Mesothelial cell of epicardium (in vitro differentiated cells): ENCODE measurements around the gene HDAC8. TPM values are rescaled to one million over a fixed set of nuclear protein-coding genes. Genes with fewer than 3 reads are reported as not detected.
"Not testable (repeated sequence)": the region's sequence is repeated elsewhere in the genome, so short reads cannot be mapped to it uniquely, and the experiment has no call there.

Experiments
- DNase-seq, 2 experiments: peaks; one replicate each; pipeline ENCODE4 v3.0.0; 2021; ENCODE audit warnings: low spot score in 2 of 2; ENCODE audit not compliant: unreplicated experiment in 2 of 2
- H3K27ac Mint-ChIP-seq: 2 replicates; pipeline ENCODE4 v1.8.0; 2021; ENCODE audit warnings: mixed read lengths
- H3K27me3 Mint-ChIP-seq: 2 replicates; pipeline ENCODE4 v1.8.0; 2021; ENCODE audit warnings: low read depth, mixed read lengths
- H3K36me3 Mint-ChIP-seq: 2 replicates; pipeline ENCODE4 v1.8.0; 2021; ENCODE audit warnings: mixed read lengths
- H3K4me1 Mint-ChIP-seq: 2 replicates; pipeline ENCODE4 v1.8.0; 2021; ENCODE audit warnings: mixed read lengths
- H3K4me3 Mint-ChIP-seq: 2 replicates; pipeline ENCODE4 v1.8.0; 2021; ENCODE audit warnings: mild to moderate bottlenecking, moderate library complexity, mixed read lengths
- H3K9me3 Mint-ChIP-seq: 2 replicates; pipeline ENCODE4 v1.8.0; 2021; ENCODE audit warnings: mixed read lengths
- CTCF ChIP-seq: fragments of 200-600 bp; sonication (generic); IDR thresholded peaks from one replicate; pipeline ENCODE4 v1.5.0; 2021; ENCODE audit warnings: antibody characterized with exemption; ENCODE audit not compliant: unreplicated experiment
- total RNA-seq: library from RNA; stranded (reverse); gene quantifications from 3 replicates; pipeline ENCODE4 v1.2.1, GENCODE V29; 2021

Gene HDAC8
- total RNA-seq, 1 donor from 2014 or later, result 50.0 TPM

- H3K9me3 Mint-ChIP-seq, result peaks cover 55% of the 10 kb centered on the region
- no peaks in the 10 kb centered on the region for H3K4me1 Mint-ChIP-seq
Observed at GRCh38 chrX:72436010-72436409, 136.6 kb downstream of the HDAC8 start.

GRCh38 chrX:72430405-72430968, 142.2 kb downstream of the HDAC8 start:
- Mint-ChIP-seq H3K4me3 (no peak overlapping the region), H3K4me1 (no peaks in the 10 kb centered on the region), H3K27me3 (no peaks in the 10 kb centered on the region), H3K36me3 (peaks cover 19% of the 10 kb centered on the region), H3K27ac (no peak overlapping the region), H3K9me3 (peaks cover 40% of the 10 kb centered on the region)
- no peak for DNase-seq
- no peak for TF ChIP-seq CTCF

More at GRCh38 chrX:72436010-72436409, 136.6 kb downstream of the HDAC8 start:
- Mint-ChIP-seq H3K36me3 (peaks cover 46% of the 10 kb centered on the region), H3K27me3 (no peaks in the 10 kb centered on the region), H3K4me3 (no peak overlapping the region), H3K27ac (no peak overlapping the region)
- TF ChIP-seq CTCF, result no peak
- no peak for DNase-seq

- Mint-ChIP-seq H3K27ac (no peak overlapping the region), H3K4me3 (no peak overlapping the region), H3K4me1 (no peaks in the 10 kb centered on the region), H3K27me3 (no peaks in the 10 kb centered on the region), H3K36me3 (peaks cover 59% of the 10 kb centered on the region), H3K9me3 (peaks cover 91% of the 10 kb centered on the region)
- TF ChIP-seq CTCF, result no peak
- DNase-seq, result no peak
Observed at GRCh38 chrX:72421797-72422196, 150.8 kb downstream of the HDAC8 start.

GRCh38 chrX:72409993-72410392, 162.7 kb downstream of the HDAC8 start:
- Mint-ChIP-seq H3K27me3 (no peaks in the 10 kb centered on the region), H3K27ac (no peak overlapping the region), H3K4me1 (no peaks in the 10 kb centered on the region), H3K4me3 (no peak overlapping the region), H3K36me3 (peaks cover 23% of the 10 kb centered on the region), H3K9me3 (peaks cover 60% of the 10 kb centered on the region)
- no peak for DNase-seq
- no peak for TF ChIP-seq CTCF

- peaks cover 24% of the 10 kb centered on the region for H3K36me3 Mint-ChIP-seq
- H3K9me3 Mint-ChIP-seq, result peaks cover 60% of the 10 kb centered on the region
- no peaks in the 10 kb centered on the region for H3K27me3 Mint-ChIP-seq
- no peaks in the 10 kb centered on the region for H3K4me1 Mint-ChIP-seq
- TF ChIP-seq CTCF, result no peak
- no peak overlapping the region for H3K4me3 Mint-ChIP-seq
- DNase-seq, result no peak
- H3K27ac Mint-ChIP-seq, result no peak overlapping the region
Observed at GRCh38 chrX:72408885-72409284, 163.8 kb downstream of the HDAC8 start.

- H3K9me3 Mint-ChIP-seq, result peaks cover 62% of the 10 kb centered on the region
- not testable (repeated sequence) for H3K4me1 Mint-ChIP-seq, H3K4me3 Mint-ChIP-seq
Observed at GRCh38 chrX:72405136-72405535, 167.5 kb downstream of the HDAC8 start.

More at GRCh38 chrX:72405136-72405535, 167.5 kb downstream of the HDAC8 start:
- peaks cover 31% of the 10 kb centered on the region for H3K36me3 Mint-ChIP-seq
- H3K27me3 Mint-ChIP-seq, DNase-seq, H3K27ac Mint-ChIP-seq: not testable (repeated sequence)
